ENCODE data around the gene STC2. TPM values are rescaled to one million over a fixed set of nuclear protein-coding genes. Genes with fewer than 3 reads are reported as not detected.

STC2 gene
- total RNA-seq, 2 experiments from 2014 or later: not detected

DNA sequence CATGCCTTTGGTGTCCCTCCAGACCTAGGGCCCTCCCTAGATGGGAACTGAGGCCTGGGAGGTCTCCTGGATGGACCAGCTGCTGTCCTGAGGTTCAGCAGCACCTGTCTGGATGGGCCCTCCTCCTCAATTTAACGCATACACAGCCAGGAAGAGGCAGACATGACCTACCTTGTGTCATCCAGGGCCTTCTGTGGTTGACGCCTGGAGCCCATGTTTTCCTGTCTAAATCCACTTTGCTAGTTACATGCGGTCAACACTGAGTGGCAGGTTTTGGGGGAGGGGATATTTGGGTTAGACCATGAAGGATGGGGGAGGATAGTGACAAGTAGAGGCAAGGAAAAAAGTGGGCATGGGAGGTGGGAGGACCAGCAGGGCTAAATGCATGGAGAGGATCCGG, 3.1 kb upstream of the STC2 start:
- CTCF ChIA-PET (ENCODE audit: unreplicated experiment): interaction anchor here (0.6 kb wide), 1 partner anchor 618 kb away, joined by 3 read pairs; no protein-coding TSS in a partner anchor
- no peak for TF ChIP-seq EZH2phosphoT487 (IDR thresholded peaks at IDR 0.05; ENCODE audit: borderline replicate concordance, low read depth, low read length)
- TF ChIP-seq, protein P1, sequence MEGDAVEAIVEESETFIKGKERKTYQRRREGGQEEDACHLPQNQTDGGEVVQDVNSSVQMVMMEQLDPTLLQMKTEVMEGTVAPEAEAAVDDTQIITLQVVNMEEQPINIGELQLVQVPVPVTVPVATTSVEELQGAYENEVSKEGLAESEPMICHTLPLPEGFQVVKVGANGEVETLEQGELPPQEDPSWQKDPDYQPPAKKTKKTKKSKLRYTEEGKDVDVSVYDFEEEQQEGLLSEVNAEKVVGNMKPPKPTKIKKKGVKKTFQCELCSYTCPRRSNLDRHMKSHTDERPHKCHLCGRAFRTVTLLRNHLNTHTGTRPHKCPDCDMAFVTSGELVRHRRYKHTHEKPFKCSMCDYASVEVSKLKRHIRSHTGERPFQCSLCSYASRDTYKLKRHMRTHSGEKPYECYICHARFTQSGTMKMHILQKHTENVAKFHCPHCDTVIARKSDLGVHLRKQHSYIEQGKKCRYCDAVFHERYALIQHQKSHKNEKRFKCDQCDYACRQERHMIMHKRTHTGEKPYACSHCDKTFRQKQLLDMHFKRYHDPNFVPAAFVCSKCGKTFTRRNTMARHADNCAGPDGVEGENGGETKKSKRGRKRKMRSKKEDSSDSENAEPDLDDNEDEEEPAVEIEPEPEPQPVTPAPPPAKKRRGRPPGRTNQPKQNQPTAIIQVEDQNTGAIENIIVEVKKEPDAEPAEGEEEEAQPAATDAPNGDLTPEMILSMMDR (conservative IDR thresholded peaks at IDR 0.05; ENCODE audit: low read length): no peak
- Histone ChIP-seq H3K79me2 (ENCODE audit: insufficient read depth, low read depth, low read length) (no peaks in the 10 kb centered on the region), H3K4me2 (ENCODE audit: low read length) (no peak overlapping the region), H3K9me3 (ENCODE audit: low read length) (no peaks in the 10 kb centered on the region), H2AFZ (ENCODE audit: low read length) (peak overlapping the region; percentile 68; the same call in 1 of the 2 replicates), H3K4me3 (ENCODE audit: low read depth, low read length, poor library complexity, severe bottlenecking) (no peak overlapping the region), H3K9me2 (ENCODE audit: insufficient read depth, low read length) (no peaks in the 10 kb centered on the region), H3K36me3 (ENCODE audit: insufficient read depth, low read length) (no peaks in the 10 kb centered on the region), H3K4me1 (ENCODE audit: insufficient read depth, low read length, poor library complexity, severe bottlenecking) (no peaks in the 10 kb centered on the region), H3K27ac (ENCODE audit: low read depth, low read length, poor library complexity, severe bottlenecking) (no peak overlapping the region), H4K20me1 (ENCODE audit: insufficient read depth, low read length) (no peaks in the 10 kb centered on the region)
- intact Hi-C loops (cut with micrococcal nuclease; ENCODE audit: unreplicated experiment): no loop called here
- POLR2A ChIA-PET: interaction anchor here (0.5 to 1.1 kb wide), 2 partner anchors 11 to 355 kb away, joined by 3 to 5 read pairs; no protein-coding TSS in a partner anchor
- no peak for DNase-seq (ENCODE audit: low spot score)
- no TSS peak for BruUV-seq (replicated peaks)

DNA sequence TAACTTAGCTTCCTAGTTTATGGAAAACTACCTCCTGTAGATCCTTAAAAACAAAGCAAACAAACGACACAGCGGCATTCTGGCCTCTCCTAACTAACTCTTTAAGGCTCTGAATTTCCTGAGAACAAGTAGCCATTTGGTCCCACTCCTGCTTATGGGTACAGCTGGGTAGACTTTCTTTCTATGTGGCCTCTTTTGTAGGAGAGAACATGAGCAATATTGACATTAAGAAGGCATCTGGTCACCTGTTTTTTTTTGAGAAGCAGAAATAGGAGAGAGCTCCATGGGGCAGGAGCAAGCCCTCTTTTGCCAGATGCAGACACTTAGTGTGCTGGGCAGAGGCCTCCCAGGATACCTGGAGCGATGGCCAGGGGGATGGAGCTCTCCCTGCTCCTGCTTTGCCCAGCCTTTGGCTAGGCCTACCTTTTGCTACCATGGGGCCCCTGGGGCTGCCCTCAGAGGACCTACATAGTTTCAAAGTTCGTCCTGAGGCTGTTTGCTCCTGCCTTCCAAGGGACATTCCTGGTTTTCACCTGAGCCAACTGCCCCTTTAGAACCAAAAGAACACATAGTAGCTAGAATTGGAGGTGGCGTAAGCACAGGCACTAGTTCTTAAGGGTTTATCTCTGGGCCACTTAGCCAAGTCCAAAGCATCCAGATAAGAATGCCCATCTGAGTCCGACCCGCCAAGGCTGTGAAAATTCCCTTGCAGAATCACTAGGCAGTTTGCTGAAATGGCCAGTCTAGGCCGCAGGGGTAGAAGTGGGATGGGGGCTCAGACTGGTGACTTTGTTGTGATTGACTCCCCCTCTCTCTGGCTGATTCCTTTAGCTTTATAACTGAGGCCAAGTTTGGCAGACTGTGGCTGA, 2.4 kb upstream of the STC2 start:
- Histone ChIP-seq H3K27ac (ENCODE audit: low read depth, low read length, poor library complexity, severe bottlenecking) (no peak overlapping the region), H3K9me2 (ENCODE audit: insufficient read depth, low read length) (no peaks in the 10 kb centered on the region), H3K36me3 (ENCODE audit: insufficient read depth, low read length) (no peaks in the 10 kb centered on the region), H3K9me3 (ENCODE audit: low read length) (no peaks in the 10 kb centered on the region), H3K4me2 (ENCODE audit: low read length) (no peak overlapping the region), H3K4me1 (ENCODE audit: insufficient read depth, low read length, poor library complexity, severe bottlenecking) (no peaks in the 10 kb centered on the region), H2AFZ (ENCODE audit: low read length) (no peak overlapping the region), H3K79me2 (ENCODE audit: insufficient read depth, low read depth, low read length) (no peaks in the 10 kb centered on the region), H3K4me3 (ENCODE audit: low read depth, low read length, poor library complexity, severe bottlenecking) (no peak overlapping the region), H4K20me1 (ENCODE audit: insufficient read depth, low read length) (no peaks in the 10 kb centered on the region)
- intact Hi-C loops (cut with micrococcal nuclease; ENCODE audit: unreplicated experiment): no loop called here
- TF ChIP-seq, protein P1 (conservative IDR thresholded peaks at IDR 0.05; ENCODE audit: low read length): no peak
- POLR2A ChIA-PET: interaction anchor here (1.1 kb wide), 1 partner anchor 10 kb away, joined by 5 read pairs; no protein-coding TSS in a partner anchor
- DNase-seq (ENCODE audit: low spot score): no peak
- CTCF ChIA-PET (ENCODE audit: unreplicated experiment): no interaction called here
- no TSS peak for BruUV-seq (replicated peaks)
